Gastrocnemius medialis (tissue), 4 donors: Measurements from ENCODE around the gene INF2.
A peak's percentile ranks its signal among the peaks of the same experiment; 100 is the strongest.

Experiments
- POLR2A ChIP-seq, 2 donors: fragments of 450-650 bp; IDR thresholded peaks; one replicate each; pipeline ENCODE4 v1.6.1; 2017; ENCODE audit warnings: antibody characterized with exemption in 2 of 2, mild to moderate bottlenecking in 2 of 2, moderate library complexity in 2 of 2
- TF ChIP-seq, protein P1 (sequence below), 5 experiments: fragments of 450-650 bp in 3 of 5; fragments of 200-600 bp in 2 of 5; sonication (generic) in 2 of 5; IDR thresholded peaks in 4 of 5; conservative IDR thresholded peaks in 1 of 5; 1 replicate in 4 of 5; 2 replicates in 1 of 5; pipeline ENCODE4 v1.5.1; 2016 to 2019; ENCODE audit warnings: antibody characterized with exemption in 5 of 5, mild to moderate bottlenecking in 3 of 5, moderate library complexity in 3 of 5

DNA sequence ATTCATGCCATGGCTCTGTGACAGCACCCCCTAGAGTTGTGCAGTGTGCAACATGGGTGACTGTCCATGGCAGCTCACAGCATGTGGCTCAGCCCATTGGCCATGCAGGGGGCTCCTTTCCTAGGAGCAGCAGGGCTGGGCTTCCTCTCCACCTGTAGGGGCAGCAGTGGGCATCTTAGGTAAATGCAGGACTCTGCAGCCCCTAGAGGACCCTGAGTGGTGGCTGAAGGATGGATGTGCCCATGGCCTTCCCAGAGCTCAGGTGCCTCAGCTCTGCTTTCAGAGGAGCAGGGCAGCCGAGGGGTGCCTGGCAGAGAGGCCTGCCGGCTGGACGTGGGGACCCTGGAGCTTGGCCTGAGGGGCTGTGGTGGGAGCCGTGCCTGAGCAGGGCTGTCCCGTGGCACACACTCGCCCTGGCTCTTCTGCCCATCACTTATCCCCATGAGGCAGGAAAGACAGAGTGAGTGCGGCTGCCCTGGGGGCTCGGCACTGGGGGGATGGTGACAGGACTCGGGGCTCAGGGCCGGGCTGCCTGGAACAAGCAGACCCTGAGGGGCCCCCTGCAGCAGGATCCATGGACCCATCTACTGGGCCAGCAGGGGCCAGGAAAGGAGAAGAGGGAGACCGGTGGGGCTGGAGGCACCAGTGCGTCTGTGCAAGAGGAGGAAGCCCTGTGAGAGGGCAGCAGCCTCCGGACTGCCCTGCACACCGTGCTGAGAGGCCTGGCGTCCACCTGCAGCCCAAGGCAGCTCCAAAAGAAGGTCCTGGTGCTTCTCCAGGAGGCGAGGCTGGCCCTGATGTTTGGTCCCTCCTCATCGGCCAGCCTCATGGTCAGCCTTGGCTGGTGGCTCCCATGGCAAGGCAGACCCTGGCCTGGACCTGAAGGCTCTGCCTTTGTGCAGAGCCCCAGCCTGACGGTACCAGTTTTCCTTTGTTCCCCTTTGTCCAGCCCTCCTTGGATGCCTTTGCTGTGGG lies 42.2 kb downstream of the INF2 start:
- TF ChIP-seq, protein P1, sequence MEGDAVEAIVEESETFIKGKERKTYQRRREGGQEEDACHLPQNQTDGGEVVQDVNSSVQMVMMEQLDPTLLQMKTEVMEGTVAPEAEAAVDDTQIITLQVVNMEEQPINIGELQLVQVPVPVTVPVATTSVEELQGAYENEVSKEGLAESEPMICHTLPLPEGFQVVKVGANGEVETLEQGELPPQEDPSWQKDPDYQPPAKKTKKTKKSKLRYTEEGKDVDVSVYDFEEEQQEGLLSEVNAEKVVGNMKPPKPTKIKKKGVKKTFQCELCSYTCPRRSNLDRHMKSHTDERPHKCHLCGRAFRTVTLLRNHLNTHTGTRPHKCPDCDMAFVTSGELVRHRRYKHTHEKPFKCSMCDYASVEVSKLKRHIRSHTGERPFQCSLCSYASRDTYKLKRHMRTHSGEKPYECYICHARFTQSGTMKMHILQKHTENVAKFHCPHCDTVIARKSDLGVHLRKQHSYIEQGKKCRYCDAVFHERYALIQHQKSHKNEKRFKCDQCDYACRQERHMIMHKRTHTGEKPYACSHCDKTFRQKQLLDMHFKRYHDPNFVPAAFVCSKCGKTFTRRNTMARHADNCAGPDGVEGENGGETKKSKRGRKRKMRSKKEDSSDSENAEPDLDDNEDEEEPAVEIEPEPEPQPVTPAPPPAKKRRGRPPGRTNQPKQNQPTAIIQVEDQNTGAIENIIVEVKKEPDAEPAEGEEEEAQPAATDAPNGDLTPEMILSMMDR (IDR thresholded peaks at IDR 0.05 in 4 of 5, conservative IDR thresholded peaks at IDR 0.05 in 1 of 5) = peak; percentile 19 to 60 (median 40)
- TF ChIP-seq POLR2A (IDR thresholded peaks at IDR 0.05) = no peak
